Uterus (tissue), 4 donors: ENCODE data around the gene C2orf49. TPM values are rescaled to one million over a fixed set of nuclear protein-coding genes. Genes with fewer than 3 reads are reported as not detected.

Experiments
- DNase-seq, 2 donors: peaks; one replicate each; pipeline ENCODE4 v3.0.0-alpha.2; 2019 to 2020
- H3K27ac ChIP-seq, 2 donors: fragments of 200-600 bp; sonication (generic); 1 replicate in 1 of 2; 2 replicates in 1 of 2; pipeline ENCODE4 v1.5.1; 2016 to 2018
- H3K27me3 ChIP-seq, 2 donors: fragments of 200-600 bp; sonication (generic); one replicate each; pipeline ENCODE4 v1.5.1; 2018 to 2019; ENCODE audit warnings: control low read depth in 1 of 2
- H3K36me3 ChIP-seq, 2 donors: fragments of 200-600 bp; sonication (generic); one replicate each; pipeline ENCODE4 v1.5.1; 2019; ENCODE audit warnings: control low read depth in 1 of 2
- H3K4me1 ChIP-seq, 2 donors: fragments of 200-600 bp; sonication (generic); one replicate each; pipeline ENCODE4 v1.5.1; 2018 to 2019; ENCODE audit warnings: control low read depth in 1 of 2
- H3K4me3 ChIP-seq, 2 donors: fragments of 200-600 bp; sonication (generic); 1 replicate in 1 of 2; 2 replicates in 1 of 2; pipeline ENCODE4 v1.5.1; 2018 to 2019; ENCODE audit warnings: mild to moderate bottlenecking in 1 of 2
- H3K9me3 ChIP-seq, 2 donors: fragments of 200-600 bp; sonication (generic); one replicate each; pipeline ENCODE4 v1.5.1; 2019; ENCODE audit warnings: control low read depth in 1 of 2
- CTCF ChIP-seq, 4 experiments: fragments of 200-600 bp in 2 of 4; fragments of 450-650 bp in 2 of 4; sonication (generic) in 2 of 4; IDR thresholded peaks; one replicate each; pipeline ENCODE4 v1.5.1; 2016 to 2019; ENCODE audit warnings: antibody characterized with exemption in 4 of 4, mild to moderate bottlenecking in 2 of 4, moderate library complexity in 1 of 4
- POLR2A ChIP-seq, 2 donors: fragments of 450-650 bp; IDR thresholded peaks; one replicate each; pipeline ENCODE4 v1.6.1; 2016; ENCODE audit warnings: antibody characterized with exemption in 2 of 2, mild to moderate bottlenecking in 1 of 2, moderate library complexity in 1 of 2
- intact Hi-C: fragments of 100-400 bp; cut with DNase I; formaldehyde crosslinking; loops from one replicate; pipeline ENCODE4 v1.15.1; 2023; ENCODE audit warnings: low total_unique reads
- total RNA-seq, 4 donors: library from RNA; depleted of rRNA in 3 of 4; stranded (reverse); fragments of >200 nt in 3 of 4; gene quantifications; one replicate each; pipeline versions ENCODE4 v1.1.0 to v1.2.4, GENCODE V29; 2014 to 2023
- donor health status: DM: yes; HTN: yes; CAD: no.

C2orf49 gene
- total RNA-seq, 4 donors from 2014 or later = 10.2 to 62.6 (median 22.8) TPM

GRCh38 chr2:105299290-105299689 is 38.0 kb upstream of the C2orf49 start:
- no peak overlapping the region for H3K27ac ChIP-seq
- H3K27me3 ChIP-seq = no peaks in the 10 kb centered on the region
- no peak for DNase-seq
- no peak for TF ChIP-seq CTCF (IDR thresholded peaks at IDR 0.05)
- no peak for TF ChIP-seq POLR2A (IDR thresholded peaks at IDR 0.05)
- no peaks in the 10 kb centered on the region for H3K4me1 ChIP-seq
- intact Hi-C loops = no loop called here
- H3K36me3 ChIP-seq = no peaks in the 10 kb centered on the region
- no peaks in the 10 kb centered on the region for H3K9me3 ChIP-seq
- H3K4me3 ChIP-seq = no peak overlapping the region

GRCh38 chr2:105301646-105302045 is 35.7 kb upstream of the C2orf49 start:
- Histone ChIP-seq H3K9me3 (no peaks in the 10 kb centered on the region), H3K4me1 (no peaks in the 10 kb centered on the region), H3K36me3 (no peaks in the 10 kb centered on the region), H3K27me3 (no peaks in the 10 kb centered on the region), H3K4me3 (no peak overlapping the region), H3K27ac (no peak overlapping the region)
- no peak for TF ChIP-seq POLR2A (IDR thresholded peaks at IDR 0.05)
- TF ChIP-seq CTCF (IDR thresholded peaks at IDR 0.05) = no peak
- no peak for DNase-seq
- intact Hi-C loops = no loop called here

DNA sequence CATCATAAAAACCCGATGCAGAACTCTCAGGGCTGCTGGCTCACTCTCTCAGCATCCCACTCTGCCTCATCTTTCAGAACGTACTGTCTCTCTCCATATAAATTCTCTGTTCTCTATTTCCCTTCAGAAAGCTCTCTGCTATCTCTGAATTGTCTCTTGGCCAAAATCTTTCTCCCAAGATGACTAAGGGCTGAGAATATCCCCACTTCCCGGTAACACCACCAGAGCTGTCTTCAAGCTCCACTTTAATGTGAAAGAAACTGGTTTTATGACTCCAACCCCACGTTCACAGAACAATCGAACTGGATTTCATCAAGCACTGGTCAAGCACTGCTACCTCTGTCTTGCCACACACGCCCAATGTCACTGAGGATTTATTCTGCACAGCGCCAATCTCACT is 30.2 kb upstream of the C2orf49 start:
- no peak for DNase-seq
- Histone ChIP-seq H3K9me3 (no peaks in the 10 kb centered on the region), H3K27me3 (no peaks in the 10 kb centered on the region), H3K27ac (no peak overlapping the region), H3K4me3 (no peak overlapping the region), H3K36me3 (no peaks in the 10 kb centered on the region), H3K4me1 (no peaks in the 10 kb centered on the region)
- TF ChIP-seq POLR2A (IDR thresholded peaks at IDR 0.05) = no peak
- TF ChIP-seq CTCF (IDR thresholded peaks at IDR 0.05) = no peak
- intact Hi-C loops = no loop called here

- H3K27ac ChIP-seq = no peak overlapping the region
- no peaks in the 10 kb centered on the region for H3K27me3 ChIP-seq
- no peak for DNase-seq
- H3K36me3 ChIP-seq = no peaks in the 10 kb centered on the region
- intact Hi-C loops = no loop called here
- no peaks in the 10 kb centered on the region for H3K4me1 ChIP-seq
- H3K9me3 ChIP-seq = no peaks in the 10 kb centered on the region
- H3K4me3 ChIP-seq = no peak overlapping the region
- TF ChIP-seq CTCF (IDR thresholded peaks at IDR 0.05) (no peak), POLR2A (IDR thresholded peaks at IDR 0.05) (no peak)
These were observed 29.8 kb upstream of the C2orf49 start for GRCh38 chr2:105307550-105307949.

- no peak for DNase-seq
- Histone ChIP-seq H3K9me3 (no peaks in the 10 kb centered on the region), H3K27ac (no peak overlapping the region), H3K4me1 (no peaks in the 10 kb centered on the region), H3K4me3 (no peak overlapping the region), H3K27me3 (no peaks in the 10 kb centered on the region), H3K36me3 (no peaks in the 10 kb centered on the region)
- TF ChIP-seq POLR2A (IDR thresholded peaks at IDR 0.05) (no peak), CTCF (IDR thresholded peaks at IDR 0.05) (no peak)
- intact Hi-C loops = no loop called here
These were observed 29.4 kb upstream of the C2orf49 start for GRCh38 chr2:105307962-105308361.
